Superior temporal gyrus (tissue), 1 donor: Measurements from ENCODE around the gene OR2F2.

Experiments
- DNase-seq: peaks from one replicate; pipeline ENCODE4 v3.0.0-alpha.2; 2016; ENCODE audit errors: extremely low spot score

OR2F2 gene

DNA sequence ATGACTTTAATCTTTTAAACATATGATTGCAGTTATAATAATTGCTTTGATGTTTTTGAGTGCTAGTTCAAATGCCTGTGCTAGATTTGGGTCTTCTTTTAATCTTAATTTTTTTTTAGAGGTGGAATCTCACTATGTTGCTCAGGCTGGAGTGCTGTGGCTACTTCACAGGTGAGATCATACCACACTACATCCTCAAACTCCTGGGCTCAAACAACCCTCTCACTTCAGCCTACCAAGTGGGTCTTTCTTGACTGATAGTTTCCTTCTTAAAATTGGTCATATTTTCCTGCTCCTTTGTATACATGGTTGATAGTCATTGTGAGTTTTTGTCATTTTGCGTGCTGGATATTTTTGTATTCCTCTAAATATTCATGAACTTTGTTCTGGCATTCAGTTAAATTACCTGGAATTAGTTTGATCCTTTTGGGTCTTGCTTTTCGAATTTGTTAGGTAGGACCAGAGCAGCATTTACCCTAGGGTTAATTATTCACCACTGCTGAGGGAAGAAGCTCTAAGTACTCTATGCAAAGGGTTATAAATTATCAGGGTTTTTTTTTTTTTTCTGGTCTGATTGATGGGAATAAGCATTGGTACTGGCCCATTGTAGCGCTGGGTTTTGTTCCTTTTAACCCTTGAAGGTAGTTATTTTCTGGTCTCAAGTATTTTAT is 21.0 kb upstream of the OR2F2 start:
- DNase-seq, result no peak

GRCh38 chr7:143914938-143915652 is 19.9 kb upstream of the OR2F2 start:
- no peak for DNase-seq

DNA sequence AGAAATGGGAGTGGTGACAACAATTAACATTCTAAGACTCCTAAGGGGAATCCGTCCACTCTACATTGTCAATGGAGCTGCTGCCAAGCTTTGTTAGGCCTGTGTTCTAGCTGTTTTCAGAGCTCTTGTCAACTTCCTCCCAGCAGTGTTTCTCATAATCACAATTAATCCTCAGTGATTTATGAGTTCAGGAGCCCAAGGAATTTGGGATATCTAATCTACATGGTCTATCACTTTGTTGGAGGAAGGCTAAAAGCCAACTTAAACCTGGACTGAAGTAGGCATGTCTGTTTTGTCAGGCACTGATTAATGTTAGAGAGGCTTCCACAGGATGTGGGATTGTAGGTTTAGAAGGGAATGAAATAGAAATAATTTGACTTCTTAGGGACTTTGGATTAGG is 10.2 kb upstream of the OR2F2 start:
- DNase-seq, result no peak

GRCh38 chr7:143929224-143929920 is 5.7 kb upstream of the OR2F2 start:
- DNase-seq, result peak; percentile 32

DNA sequence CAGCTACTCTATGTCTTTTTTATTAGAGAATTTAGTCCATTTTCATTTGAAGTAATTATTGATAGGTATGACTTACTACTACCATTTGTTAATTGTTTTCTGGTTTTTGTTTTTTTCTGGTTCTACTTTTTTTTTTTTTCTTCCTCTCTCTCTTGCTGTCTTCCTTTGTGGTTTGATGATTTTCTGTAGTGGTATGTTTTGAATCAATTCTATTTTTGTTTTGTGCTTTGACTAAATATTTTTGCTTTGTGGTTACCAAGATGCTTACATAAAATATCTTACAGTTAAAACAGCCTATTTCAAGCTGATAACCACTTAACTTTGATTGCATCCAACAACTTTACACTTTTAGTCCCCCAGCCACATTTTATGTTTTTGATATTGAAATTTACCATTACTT is 3.3 kb upstream of the OR2F2 start:
- DNase-seq, result no peak

- peak; percentile 25 for DNase-seq
Measured at GRCh38 chr7:143936087-143937009, 1.3 kb downstream of the OR2F2 start.

- DNase-seq, result no peak
Measured at GRCh38 chr7:143938379-143939243, 3.6 kb downstream of the OR2F2 start.

DNA sequence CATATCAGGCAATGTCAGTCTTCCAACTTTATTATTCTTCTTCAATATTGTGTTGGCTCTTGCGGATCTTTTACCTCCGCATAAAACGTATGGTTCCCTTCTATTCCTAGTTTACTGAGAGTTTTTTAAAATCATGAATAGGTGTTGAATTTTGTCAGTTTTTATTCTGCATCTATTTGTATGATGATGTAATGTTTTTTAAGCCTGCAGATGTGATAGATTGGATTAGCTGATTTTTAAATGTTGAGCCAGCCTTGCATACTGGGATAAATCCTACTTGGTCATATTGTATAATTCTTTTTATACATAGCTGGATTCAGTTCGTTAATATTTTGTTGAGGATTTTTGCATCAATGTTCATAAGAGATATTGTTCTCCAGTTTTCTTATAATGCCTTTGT is 10.4 kb downstream of the OR2F2 start:
- no peak for DNase-seq

DNA sequence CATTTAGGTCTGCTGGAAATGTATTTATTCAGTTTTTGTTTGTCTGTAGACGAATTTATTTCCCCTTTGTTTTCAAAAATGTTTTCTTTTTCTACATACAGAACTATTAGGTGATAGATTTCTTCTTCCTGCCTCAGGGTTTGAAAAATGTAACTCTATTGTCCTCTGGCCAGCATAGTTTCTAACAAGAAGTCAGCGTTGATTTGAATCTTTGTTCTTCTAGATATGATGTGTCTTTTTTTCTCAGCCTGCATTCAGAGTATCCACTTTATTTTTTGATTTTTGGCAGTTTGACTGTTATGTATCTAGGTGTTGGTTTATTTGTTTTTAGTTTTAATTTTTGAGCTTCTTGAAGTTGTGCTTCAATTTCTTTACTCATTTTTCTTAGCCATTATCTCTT is 12.1 kb downstream of the OR2F2 start:
- DNase-seq, result no peak

DNA sequence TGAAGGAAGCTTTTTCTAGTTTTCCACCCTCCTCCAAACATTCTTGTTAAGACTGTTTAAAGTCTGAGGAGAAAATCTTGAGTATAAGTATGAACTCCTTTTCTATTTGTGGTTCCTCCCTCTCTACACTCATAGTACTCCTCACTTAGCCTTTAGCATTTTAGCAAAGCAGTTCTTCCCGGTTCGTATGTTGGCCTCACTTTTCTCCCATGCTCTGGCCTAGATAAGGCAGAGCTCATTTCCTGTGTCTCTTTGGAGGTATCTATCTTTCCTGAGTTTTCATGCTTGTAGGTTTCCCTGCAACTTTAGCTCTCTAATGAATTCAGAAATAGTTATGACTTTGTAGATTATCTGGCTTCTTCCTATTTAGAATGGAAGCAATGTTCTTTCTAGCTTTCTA is 13.7 kb downstream of the OR2F2 start:
- no peak for DNase-seq

- DNase-seq, result no peak
Measured at GRCh38 chr7:143953421-143953820, 18.4 kb downstream of the OR2F2 start.

GRCh38 chr7:143954135-143954534 is 19.1 kb downstream of the OR2F2 start:
- DNase-seq, result no peak

DNA sequence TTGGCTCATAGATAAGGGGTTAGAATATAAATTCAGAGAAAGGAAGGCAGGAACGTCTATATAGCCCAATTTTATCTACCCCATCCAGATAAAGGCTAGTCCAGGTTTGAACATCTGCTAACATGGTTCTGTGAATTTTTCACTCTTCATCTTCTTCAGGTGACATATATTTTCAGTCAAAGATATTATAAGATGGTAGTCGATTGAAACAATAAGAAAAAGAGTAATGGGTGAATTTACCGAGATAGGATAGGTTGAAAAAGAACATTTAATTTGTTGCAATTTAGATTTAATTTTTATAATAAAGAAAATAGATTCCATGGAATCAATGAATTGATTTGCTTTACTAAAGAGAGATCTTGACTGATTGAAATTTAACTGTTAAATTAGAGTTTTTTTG is 19.5 kb downstream of the OR2F2 start, which contains the start of gene OR2F1:
Gene OR2F1 (plus strand): TSS at position 301 of the 400 bp plus-strand sequence. CDS start 5,127 bp downstream, outside the sequence.
- DNase-seq, result no peak

DNA sequence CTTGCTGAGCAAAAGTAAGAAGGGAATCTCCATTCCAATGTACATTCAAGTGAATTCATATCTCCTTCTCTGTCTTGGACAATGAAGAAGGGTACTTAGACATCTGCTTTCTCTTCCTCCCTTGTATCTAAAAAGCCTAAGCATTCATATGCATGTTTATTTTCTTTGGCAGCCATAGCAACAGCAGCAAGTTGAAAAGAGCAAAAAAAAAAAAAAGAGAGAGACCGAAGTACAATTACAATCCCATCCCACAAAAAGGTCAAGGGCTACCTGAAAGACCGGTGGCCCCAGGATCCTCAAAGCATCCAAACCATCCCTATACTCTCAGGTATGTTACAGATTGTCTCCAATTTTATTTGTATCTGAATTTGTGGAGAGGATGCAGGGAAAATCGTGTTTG is 23.7 kb downstream of the OR2F2 start:
- no peak for DNase-seq

DNA sequence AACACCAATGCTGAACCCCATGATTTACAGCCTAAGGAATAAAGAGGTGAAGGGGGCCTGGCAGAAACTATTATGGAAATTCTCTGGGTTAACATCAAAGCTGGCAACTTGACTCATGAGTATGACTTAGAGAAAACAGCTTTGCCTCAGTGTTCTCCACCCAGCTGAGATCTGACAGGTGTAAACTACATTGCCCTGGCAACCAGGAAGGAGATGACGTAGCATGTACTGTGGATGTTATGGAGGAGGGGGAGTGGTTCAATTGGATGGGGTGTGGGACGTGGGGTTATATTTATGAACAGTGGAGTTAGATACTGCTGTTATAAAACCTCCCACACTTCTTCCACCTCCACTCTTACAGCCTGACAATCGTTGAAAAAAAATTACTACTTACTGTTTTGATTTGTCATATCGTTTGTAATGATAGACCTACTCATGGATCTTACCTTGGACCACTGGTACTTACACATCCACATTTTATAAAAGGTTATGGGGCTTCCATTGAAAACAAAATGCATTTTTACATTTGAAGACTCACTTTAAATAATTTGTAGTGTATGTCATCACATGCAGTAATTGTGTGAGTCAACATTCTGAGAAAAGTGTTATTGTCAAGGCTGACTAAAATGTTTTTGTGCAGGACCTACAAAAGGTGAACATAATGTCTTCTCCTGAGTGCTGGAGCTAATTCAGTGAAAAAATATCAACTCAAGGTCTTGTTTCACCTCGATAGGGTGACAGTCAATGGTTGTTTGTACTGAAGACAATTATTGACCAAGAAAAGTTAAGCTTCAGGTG is 26.0 kb downstream of the OR2F2 start:
- no peak for DNase-seq

DNA sequence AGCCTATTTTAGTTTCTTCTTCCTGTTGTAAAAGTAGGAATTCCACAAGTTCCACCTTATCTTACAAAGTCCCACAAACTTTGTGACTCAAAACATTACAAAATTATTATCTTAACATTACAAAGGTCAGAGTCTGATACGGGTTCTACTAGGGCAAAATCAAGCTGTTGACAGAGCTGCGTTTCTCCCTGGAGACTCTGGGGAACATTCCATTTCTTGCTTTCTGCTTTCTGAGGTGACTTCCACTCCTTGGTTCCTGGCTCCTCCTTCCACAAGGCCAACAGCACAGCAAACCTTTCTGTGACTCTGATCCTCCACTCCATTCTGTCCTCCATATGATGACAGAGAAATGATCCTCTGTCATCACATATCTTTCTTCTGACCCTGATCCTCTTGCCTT is 30.2 kb downstream of the OR2F2 start:
- no peak for DNase-seq

DNA sequence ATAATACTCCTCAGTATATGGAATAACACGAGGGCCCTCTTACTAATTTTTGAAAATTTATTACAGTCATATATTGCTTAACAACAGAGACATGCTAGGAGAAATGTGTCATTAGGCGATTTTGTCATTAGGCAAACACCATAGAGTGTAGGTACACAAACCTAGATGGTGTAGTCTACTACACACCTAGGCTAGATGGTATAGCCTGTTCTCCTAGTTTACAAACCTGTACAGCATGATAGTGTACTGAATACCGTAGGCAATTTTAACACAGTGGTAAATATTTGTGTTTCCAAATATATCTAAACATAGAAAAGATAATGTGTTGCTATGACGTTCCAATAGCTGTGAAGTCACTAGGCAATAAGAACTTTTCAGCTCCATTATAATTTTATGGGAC is 32.4 kb downstream of the OR2F2 start:
- no peak for DNase-seq

DNA sequence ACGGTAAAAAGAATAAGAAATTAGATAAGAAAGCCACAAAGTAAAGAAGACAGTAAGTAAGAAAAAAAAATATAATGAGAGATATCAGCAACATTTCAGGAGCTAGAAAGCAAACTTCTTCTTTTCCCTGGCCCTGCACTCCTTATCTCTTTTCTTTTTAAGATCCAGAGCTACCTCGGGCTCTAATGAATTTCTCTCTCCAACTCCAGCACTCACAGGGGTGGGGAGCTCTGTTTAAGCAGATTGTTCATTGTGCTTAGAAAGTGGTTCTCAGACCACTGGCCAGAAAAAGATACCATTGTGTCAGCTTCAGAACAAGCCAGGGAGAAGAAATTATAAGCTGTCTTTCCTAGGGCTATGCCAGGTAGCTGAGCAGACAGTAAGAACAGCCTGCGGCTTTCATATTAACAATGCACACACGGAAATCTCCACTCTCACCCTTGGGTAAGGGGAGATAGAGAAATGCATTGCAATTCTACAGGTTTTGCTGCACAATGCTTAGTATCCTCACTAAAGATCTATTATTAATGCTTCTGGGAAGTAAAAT is 38.9 kb downstream of the OR2F2 start:
- no peak for DNase-seq

DNA sequence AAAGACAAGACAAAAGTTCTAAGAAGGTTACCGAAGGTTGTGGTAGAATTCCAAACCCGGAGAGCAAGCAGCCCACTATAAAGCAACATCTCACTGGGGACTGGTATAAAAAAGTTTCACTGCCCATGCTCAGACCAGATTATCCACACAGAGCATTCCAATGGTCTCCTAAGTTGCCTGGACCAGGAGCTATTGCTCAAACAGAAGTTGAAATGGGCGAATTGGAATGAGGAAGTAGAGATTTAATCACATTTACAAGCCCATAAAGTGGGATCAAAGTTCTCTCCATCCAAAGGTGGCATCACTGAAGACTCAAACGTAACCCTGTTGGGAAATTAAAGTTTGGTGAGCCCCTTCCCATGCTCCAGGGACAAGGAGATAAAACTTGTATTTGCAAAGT is 39.4 kb downstream of the OR2F2 start:
- no peak for DNase-seq

DNA sequence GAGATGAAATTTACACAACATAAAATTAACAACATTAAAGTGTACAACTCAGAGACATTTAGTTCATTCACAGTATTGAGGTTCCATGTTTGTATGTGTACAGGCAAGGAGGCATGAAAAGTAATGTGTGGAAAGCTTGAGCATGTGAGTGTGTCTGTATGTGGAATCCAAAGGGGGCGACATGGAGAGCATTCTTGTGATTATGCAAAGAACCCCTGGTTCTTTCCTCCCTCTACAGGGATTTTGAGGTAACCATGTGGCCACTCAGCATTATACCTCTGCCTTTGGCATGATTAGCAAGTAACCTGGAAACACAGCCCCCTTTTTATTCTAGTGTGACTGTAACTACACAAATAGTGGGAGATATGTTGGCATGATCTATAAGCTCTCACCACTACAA is 40.6 kb downstream of the OR2F2 start:
- DNase-seq, result no peak
